B cell (primary cell): ENCODE results near the gene PTPN23.

Source experiments
- EZH2 ChIP-seq: IDR thresholded peaks from 2 replicates; pipeline ENCODE4 v1.6.1; 2012; ENCODE audit warnings: borderline replicate concordance, low read depth, mild to moderate bottlenecking, moderate library complexity, low read length; ENCODE audit not compliant: insufficient read depth, poor library complexity, severe bottlenecking
- TF ChIP-seq, protein P1 (sequence below): fragments of 200-600 bp; IDR thresholded peaks from one replicate; pipeline ENCODE4 v1.8.0; 2022; ENCODE audit warnings: antibody characterized with exemption, mild to moderate bottlenecking

DNA sequence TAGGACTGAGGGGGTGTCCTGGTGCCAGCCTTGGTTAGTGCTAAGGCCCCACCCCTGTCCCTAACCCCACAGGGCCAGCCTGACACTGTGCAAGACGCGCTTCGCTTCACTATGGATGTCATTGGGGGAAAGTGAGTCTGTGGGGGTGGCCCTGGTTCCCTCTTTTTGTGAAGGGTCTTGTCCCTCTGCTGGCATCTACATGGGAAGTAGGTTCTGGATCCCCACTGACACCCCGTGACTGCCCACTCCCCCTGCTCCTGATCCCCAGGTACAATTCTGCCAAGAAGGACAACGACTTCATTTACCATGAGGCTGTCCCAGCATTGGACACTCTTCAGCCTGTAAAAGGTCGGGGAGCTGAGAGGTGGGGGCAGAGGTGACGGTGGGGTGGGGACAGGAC is 26.4 kb downstream of the PTPN23 start:
- TF ChIP-seq, protein P1, sequence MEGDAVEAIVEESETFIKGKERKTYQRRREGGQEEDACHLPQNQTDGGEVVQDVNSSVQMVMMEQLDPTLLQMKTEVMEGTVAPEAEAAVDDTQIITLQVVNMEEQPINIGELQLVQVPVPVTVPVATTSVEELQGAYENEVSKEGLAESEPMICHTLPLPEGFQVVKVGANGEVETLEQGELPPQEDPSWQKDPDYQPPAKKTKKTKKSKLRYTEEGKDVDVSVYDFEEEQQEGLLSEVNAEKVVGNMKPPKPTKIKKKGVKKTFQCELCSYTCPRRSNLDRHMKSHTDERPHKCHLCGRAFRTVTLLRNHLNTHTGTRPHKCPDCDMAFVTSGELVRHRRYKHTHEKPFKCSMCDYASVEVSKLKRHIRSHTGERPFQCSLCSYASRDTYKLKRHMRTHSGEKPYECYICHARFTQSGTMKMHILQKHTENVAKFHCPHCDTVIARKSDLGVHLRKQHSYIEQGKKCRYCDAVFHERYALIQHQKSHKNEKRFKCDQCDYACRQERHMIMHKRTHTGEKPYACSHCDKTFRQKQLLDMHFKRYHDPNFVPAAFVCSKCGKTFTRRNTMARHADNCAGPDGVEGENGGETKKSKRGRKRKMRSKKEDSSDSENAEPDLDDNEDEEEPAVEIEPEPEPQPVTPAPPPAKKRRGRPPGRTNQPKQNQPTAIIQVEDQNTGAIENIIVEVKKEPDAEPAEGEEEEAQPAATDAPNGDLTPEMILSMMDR = no peak
- TF ChIP-seq EZH2 = no peak
